Measurements from ENCODE around the gene GSE1.

The GSE1 gene

DNA sequence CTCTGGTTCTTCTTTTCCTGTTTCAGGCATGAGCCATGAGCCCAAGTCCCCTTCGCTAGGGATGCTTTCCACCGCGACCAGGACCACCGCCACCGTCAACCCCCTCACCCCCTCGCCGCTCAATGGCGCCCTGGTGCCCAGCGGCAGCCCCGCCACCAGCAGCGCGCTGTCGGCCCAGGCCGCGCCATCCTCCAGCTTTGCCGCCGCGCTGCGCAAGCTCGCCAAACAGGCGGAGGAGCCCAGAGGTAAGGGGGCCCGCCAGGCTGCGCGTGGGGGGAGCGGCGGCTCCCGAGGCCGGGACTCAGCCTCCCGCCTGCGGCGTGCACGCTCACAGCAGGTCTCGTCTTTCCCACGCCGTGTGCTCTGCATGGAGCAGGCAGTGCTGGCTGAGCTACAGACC, 20.8 kb downstream of the GSE1 start:
- no peaks in the 10 kb centered on the region for H3K9me3 ChIP-seq (ENCODE audit: control insufficient read depth, insufficient read depth, low read depth, low read length)
- H3K4me1 ChIP-seq (ENCODE audit: control insufficient read depth, insufficient read depth, low read length), result no peaks in the 10 kb centered on the region
- TF ChIP-seq, protein P1, sequence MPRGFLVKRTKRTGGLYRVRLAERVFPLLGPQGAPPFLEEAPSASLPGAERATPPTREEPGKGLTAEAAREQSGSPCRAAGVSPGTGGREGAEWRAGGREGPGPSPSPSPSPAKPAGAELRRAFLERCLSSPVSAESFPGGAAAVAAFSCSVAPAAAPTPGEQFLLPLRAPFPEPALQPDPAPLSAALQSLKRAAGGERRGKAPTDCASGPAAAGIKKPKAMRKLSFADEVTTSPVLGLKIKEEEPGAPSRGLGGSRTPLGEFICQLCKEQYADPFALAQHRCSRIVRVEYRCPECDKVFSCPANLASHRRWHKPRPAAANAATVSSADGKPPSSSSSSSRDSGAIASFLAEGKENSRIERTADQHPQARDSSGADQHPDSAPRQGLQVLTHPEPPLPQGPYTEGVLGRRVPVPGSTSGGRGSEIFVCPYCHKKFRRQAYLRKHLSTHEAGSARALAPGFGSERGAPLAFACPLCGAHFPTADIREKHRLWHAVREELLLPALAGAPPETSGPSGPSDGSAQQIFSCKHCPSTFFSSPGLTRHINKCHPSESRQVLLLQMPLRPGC (tag by site-specific recombination; IDR thresholded peaks at IDR 0.05), result no peak
- H3K36me3 ChIP-seq (ENCODE audit: control insufficient read depth in 2 of 2, insufficient read depth in 1 of 2, low read length in 2 of 2), result peaks cover 0 to 84% of the 10 kb centered on the region in 2 experiments; a peak in 1 of 3 replicates
- no peak overlapping the region for H3K4me3 ChIP-seq (ENCODE audit: low read depth, low read length)
- CTCF ChIA-PET, result interaction anchor here (0.7 kb wide), 1 partner anchor 18 kb away, joined by 5 read pairs; no protein-coding TSS in a partner anchor
- POLR2A ChIA-PET, result no interaction called here
- no peak overlapping the region for H3K27ac ChIP-seq (ENCODE audit: extremely low read depth, low read depth, low read length)

DNA sequence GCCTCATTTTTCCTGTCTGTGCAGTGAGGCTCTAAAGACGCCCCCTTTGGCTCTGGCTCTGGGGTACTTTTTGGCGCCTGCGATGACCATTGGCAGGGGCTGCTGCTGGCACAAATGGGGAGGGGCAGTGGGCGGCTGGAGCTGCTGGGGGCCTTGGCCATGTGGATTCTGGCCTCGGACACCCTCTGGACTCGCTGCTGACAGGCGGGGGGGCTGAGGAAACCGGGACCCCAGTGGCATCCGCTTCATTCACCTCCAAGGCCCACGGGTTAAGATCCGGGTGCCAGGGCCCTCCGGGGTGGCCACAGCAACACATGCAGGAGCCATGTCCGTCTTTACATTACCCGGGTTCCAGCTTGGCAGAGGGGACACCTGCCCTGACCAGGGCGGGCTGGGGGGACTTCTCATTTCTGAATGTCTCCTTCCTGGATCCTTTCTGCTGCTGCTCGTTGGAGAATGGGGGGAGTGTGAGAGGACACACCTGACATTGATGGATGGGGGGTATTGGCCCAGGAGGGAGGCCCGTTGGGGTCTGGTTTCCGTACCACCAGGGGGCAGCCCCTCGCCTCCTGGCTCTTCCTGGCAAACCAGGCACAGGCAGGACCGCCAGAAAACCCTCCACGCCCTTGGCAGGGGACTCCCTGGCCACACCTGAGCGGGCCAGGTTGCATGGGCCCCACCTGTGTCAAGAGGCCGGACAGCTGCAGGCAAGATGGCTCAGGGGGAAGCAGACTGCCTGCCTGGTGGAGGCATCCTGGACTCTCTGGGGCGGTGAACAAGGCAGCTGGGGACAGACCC, 21.8 kb downstream of the GSE1 start:
- CTCF ChIA-PET, result interaction anchor here (0.7 to 1.5 kb wide), 2 partner anchors 19 kb away, joined by 5 to 7 read pairs; no protein-coding TSS in a partner anchor
- H3K36me3 ChIP-seq (ENCODE audit: control insufficient read depth in 2 of 2, insufficient read depth in 1 of 2, low read length in 2 of 2), result peaks cover 0 to 82% of the 10 kb centered on the region in 2 experiments; a peak in 1 of 3 replicates
- no peaks in the 10 kb centered on the region for H3K9me3 ChIP-seq (ENCODE audit: control insufficient read depth, insufficient read depth, low read depth, low read length)
- 0 out of 2 replicates have a peak, but pooled peaks have one; percentile 15 for TF ChIP-seq GLIS1 (tag by site-specific recombination; IDR thresholded peaks at IDR 0.05)
- TF ChIP-seq ZNF2 (tag by site-specific recombination; IDR thresholded peaks at IDR 0.05), result no peak
- TF ChIP-seq ZNF514 (tag by site-specific recombination; IDR thresholded peaks at IDR 0.05), result no peak
- no peak for TF ChIP-seq ZNF184 (tag by site-specific recombination; IDR thresholded peaks at IDR 0.05)
- no peak for TF ChIP-seq ZNF701 (tag by site-specific recombination; IDR thresholded peaks at IDR 0.05)
- TF ChIP-seq ZNF121 (tag by site-specific recombination; IDR thresholded peaks at IDR 0.05), result no peak
- TF ChIP-seq, protein P2, sequence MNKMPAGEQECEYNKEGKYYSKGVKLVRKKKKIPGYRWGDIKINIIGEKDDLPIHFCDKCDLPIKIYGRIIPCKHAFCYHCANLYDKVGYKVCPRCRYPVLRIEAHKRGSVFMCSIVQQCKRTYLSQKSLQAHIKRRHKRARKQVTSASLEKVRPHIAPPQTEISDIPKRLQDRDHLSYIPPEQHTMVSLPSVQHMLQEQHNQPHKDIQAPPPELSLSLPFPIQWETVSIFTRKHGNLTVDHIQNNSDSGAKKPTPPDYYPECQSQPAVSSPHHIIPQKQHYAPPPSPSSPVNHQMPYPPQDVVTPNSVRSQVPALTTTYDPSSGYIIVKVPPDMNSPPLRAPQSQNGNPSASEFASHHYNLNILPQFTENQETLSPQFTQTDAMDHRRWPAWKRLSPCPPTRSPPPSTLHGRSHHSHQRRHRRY (tag by site-specific recombination; IDR thresholded peaks at IDR 0.05), result no peak
- no peak for TF ChIP-seq KLF16 (tag by site-specific recombination; IDR thresholded peaks at IDR 0.05)
- no peak for TF ChIP-seq RBAK (tag by site-specific recombination; IDR thresholded peaks at IDR 0.05)
- TF ChIP-seq ZIC2 (tag by site-specific recombination; IDR thresholded peaks at IDR 0.05), result no peak
- no peak for TF ChIP-seq ZNF843 (tag by site-specific recombination; IDR thresholded peaks at IDR 0.05)
- TF ChIP-seq ZNF155 (tag by site-specific recombination; IDR thresholded peaks at IDR 0.05), result no peak
- no peak for TF ChIP-seq ZNF302 (tag by site-specific recombination; IDR thresholded peaks at IDR 0.05; ENCODE audit: low read depth)
- TF ChIP-seq, protein P3, sequence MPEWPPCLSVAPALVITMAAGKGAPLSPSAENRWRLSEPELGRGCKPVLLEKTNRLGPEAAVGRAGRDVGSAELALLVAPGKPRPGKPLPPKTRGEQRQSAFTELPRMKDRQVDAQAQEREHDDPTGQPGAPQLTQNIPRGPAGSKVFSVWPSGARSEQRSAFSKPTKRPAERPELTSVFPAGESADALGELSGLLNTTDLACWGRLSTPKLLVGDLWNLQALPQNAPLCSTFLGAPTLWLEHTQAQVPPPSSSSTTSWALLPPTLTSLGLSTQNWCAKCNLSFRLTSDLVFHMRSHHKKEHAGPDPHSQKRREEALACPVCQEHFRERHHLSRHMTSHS (tag by site-specific recombination; IDR thresholded peaks at IDR 0.05), result no peak
- TF ChIP-seq ZNF530 (tag by site-specific recombination; IDR thresholded peaks at IDR 0.05; ENCODE audit: low read depth), result no peak
- no peak for TF ChIP-seq ZNF354C (tag by site-specific recombination; IDR thresholded peaks at IDR 0.05; ENCODE audit: borderline replicate concordance, low read depth)
- TF ChIP-seq, protein P4, sequence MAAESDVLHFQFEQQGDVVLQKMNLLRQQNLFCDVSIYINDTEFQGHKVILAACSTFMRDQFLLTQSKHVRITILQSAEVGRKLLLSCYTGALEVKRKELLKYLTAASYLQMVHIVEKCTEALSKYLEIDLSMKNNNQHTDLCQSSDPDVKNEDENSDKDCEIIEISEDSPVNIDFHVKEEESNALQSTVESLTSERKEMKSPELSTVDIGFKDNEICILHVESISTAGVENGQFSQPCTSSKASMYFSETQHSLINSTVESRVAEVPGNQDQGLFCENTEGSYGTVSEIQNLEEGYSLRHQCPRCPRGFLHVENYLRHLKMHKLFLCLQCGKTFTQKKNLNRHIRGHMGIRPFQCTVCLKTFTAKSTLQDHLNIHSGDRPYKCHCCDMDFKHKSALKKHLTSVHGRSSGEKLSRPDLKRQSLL (tag by site-specific recombination; IDR thresholded peaks at IDR 0.05), result no peak
- TF ChIP-seq GLIS2 (tag by site-specific recombination; IDR thresholded peaks at IDR 0.05), result peak; percentile 44
- TF ChIP-seq KLF9 (tag by site-specific recombination; IDR thresholded peaks at IDR 0.05; ENCODE audit: low read depth), result no peak
- TF ChIP-seq, protein P5, sequence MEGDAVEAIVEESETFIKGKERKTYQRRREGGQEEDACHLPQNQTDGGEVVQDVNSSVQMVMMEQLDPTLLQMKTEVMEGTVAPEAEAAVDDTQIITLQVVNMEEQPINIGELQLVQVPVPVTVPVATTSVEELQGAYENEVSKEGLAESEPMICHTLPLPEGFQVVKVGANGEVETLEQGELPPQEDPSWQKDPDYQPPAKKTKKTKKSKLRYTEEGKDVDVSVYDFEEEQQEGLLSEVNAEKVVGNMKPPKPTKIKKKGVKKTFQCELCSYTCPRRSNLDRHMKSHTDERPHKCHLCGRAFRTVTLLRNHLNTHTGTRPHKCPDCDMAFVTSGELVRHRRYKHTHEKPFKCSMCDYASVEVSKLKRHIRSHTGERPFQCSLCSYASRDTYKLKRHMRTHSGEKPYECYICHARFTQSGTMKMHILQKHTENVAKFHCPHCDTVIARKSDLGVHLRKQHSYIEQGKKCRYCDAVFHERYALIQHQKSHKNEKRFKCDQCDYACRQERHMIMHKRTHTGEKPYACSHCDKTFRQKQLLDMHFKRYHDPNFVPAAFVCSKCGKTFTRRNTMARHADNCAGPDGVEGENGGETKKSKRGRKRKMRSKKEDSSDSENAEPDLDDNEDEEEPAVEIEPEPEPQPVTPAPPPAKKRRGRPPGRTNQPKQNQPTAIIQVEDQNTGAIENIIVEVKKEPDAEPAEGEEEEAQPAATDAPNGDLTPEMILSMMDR (tag by site-specific recombination; IDR thresholded peaks at IDR 0.05), result 0 out of 2 replicates have a peak, but pooled peaks have one; percentile 14
- TF ChIP-seq, protein P6, sequence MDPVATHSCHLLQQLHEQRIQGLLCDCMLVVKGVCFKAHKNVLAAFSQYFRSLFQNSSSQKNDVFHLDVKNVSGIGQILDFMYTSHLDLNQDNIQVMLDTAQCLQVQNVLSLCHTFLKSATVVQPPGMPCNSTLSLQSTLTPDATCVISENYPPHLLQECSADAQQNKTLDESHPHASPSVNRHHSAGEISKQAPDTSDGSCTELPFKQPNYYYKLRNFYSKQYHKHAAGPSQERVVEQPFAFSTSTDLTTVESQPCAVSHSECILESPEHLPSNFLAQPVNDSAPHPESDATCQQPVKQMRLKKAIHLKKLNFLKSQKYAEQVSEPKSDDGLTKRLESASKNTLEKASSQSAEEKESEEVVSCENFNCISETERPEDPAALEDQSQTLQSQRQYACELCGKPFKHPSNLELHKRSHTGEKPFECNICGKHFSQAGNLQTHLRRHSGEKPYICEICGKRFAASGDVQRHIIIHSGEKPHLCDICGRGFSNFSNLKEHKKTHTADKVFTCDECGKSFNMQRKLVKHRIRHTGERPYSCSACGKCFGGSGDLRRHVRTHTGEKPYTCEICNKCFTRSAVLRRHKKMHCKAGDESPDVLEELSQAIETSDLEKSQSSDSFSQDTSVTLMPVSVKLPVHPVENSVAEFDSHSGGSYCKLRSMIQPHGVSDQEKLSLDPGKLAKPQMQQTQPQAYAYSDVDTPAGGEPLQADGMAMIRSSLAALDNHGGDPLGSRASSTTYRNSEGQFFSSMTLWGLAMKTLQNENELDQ (tag by site-specific recombination; IDR thresholded peaks at IDR 0.05; ENCODE audit: low read depth), result no peak
- TF ChIP-seq BCL11B (tag by site-specific recombination; IDR thresholded peaks at IDR 0.05; ENCODE audit: low read depth), result no peak
- no peak for TF ChIP-seq ZNF621 (tag by site-specific recombination; IDR thresholded peaks at IDR 0.05)
- no peak for TF ChIP-seq ZFP3 (tag by site-specific recombination; IDR thresholded peaks at IDR 0.05; ENCODE audit: low read depth)
- no peaks in the 10 kb centered on the region for H3K4me1 ChIP-seq (ENCODE audit: control insufficient read depth, insufficient read depth, low read length)
- POLR2A ChIA-PET, result no interaction called here
- H3K27ac ChIP-seq (ENCODE audit: extremely low read depth, low read depth, low read length), result no peak overlapping the region
- no peak overlapping the region for H3K4me3 ChIP-seq (ENCODE audit: low read depth, low read length)
